HG03558 (cell line): Measurements from ENCODE around the gene WNT8B.

Source experiments
- ATAC-seq: cut with Tn5 transposase; IDR thresholded peaks from one replicate; pipeline ENCODE4 v1.9.1; 2021; ENCODE audit warnings: moderate number of reproducible peaks; ENCODE audit not compliant: unreplicated experiment; ENCODE audit errors: extremely low read depth

Gene WNT8B

DNA sequence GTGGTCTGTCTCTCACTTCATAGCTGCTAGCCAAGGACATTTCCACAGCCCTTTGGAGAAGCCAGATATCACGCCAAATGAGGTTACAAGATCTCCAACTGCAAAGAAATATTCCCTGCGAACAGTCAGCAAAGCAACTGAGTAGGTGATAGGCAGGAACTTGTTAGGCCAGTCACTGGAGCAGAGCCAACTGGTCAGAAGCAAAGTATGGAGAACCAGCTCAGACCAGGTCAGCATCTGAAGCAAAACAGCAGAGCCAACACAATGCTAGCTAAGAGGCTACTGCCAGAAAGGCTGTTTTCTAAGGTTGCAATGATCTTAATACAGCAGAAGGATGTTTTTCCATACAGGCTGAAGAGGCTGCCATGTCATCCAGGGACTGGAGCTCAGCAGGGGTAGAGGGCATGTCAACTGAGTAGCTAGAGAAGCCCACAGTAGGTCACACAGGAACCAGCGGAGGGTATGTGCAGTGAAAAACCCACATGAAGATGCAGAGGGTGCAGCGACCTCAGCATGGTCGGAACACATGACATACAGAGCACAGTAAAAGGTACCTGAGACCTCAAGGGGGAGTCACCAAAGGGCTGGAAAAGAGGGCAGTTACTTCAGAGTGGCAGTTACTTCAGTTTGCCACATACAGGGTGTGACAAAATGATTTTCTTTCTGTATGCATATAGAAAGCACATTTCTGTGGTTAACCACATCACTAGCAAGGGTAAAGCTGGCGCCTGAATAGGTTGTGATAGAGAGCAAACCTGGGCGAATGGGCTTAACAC is 47.9 kb downstream of the WNT8B start:
- no peak for ATAC-seq

DNA sequence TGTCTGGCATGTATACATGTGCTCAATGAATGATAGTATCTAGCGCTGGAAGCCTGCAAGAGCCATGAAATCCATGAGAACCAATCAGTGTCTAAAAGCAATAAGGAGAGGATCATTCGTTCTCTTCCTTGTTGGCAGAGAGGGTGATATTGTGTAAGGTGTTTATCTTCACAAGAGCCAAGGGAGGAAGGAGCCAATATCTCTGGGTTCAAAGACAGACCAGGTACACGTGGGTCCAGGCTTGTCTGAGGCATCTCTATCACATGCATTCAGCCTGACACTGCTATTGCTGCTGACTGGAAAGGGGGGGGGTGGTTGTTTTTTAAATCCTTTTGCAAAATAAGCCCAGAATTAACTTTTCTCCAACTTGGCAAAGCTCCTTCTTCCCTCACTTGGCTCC is 52.8 kb downstream of the WNT8B start:
- no peak for ATAC-seq

DNA sequence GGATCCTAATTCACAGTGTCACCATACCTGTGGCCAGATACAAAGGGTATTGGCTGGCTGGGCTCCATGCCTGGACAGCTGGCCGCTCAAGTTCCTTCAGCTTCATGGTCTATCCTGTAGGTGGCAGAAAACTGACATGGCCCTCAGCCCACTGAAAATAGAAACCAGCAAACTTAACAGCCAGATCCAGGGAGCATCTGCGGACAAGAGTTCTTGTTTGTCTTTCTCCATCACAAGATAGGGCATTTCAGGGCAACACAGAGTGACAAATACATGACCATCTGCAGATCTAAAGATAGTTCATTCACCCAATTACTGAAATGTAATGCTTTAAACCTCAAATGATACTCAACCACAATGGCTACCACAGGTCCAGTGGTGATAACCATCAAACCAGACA is 54.0 kb downstream of the WNT8B start:
- ATAC-seq, result no peak

DNA sequence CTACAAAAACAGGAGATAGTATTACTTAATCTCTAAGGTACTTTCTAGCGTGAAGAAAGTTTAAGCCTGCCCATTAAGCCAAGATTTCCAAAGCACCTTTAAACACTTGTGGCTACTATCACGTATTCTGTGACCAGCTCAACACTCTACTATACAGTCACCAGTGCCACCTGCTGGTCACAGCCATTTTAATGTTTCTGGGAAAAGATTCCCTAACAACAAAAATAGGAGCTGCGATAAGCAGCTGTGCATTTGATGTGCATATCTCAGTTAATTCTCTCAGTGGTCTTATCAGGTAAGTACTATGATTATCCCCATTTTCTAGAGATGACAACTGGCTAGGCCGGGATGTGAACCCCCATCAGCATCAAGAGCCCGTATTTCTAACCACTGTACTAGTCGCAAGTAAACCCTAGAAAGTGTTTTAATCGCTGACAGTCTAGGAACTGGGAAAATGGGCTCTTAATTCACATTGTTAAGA is 56.0 kb downstream of the WNT8B start:
- ATAC-seq, result no peak

DNA sequence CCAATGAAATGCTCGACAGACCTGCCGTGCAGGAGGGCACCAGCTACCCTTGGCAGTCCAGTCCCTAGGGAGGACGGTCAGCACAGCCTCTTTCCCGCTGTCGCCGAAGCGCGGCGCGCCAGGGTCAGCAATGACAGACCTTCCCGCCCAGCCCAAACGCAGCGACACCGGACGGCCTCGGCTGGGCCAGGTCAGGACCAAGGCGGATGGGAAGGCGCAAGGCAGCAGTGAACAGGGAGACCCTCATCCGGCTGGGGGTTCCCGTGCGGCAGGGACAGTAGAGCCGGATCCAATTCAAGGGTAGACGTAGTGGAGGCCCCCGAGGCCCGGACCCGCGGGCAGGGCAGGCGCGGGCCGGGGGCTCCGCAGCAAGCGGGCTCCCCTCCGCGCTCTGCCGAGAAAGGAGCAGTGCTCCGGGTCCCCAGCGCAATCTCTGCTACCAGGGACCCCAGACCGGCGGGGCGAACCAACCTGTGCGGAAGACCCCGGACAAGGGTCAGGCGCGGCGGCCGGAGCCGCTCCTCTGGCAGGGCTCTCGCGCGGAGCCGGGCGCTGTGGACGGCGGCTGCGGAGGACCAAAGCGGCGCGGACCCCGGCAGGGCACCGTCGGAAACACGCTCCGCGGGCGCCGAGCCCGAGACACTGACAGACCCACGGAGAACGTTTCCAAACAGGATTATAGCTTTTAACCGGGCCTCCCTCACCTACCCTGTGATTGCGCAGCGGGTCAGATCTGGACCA is 56.7 kb downstream of the WNT8B start, which contains the start of gene SEC31B:
Gene SEC31B, minus strand, starts transcription at position 551 of the 741 bp plus-strand sequence. CDS start 2,909 bp downstream, outside the sequence.
- no peak for ATAC-seq

DNA sequence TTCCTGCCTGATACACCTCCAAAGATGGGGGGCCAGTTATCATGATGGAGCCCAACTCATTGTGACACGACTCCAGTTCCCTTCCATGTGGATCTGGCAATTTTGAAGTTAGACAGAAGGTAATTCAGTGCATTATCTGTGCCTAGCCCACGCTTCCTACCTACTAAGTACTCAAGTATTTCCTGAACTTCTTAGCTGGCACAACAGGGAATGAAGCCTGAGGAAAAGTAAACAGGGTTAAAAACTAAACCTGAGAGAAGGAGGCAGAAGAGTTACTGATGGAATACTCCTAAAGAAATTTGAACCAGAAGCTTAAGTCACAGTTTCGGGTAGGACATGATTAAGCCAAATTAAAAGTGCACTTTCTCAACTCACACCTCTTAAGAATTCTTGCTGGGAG is 58.0 kb downstream of the WNT8B start:
- ATAC-seq, result no peak

DNA sequence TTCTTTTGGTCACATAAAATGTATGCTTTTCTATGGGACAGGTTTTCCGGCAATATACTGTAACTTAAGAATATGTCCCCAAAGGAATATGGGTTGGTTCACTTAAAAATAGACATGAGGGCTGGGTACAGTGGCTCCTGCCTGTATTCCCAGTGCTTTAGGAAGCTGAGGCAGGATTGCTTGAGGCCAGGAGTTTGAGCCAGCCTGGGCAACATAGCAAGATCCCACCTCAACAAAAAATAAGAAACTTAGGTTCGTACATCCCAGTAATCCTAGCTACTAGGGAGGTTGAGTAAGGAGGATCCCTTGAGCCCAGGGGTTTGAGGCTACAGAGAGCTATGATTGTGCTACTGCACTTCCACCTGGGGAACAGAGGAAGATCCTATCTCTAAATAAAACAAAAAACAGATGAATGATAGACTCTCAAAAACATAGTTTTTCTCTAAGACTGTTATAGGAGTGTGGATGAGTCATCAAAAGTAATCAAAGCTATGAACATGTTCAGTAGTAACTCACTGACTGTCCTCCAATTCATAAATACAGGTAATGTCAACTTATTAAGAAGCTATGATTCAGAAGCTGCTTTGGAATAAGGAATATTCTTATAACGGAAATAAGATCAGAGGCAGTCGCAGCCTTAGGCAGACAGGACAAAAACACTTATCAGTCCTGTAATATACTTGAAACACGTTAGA is 59.4 kb downstream of the WNT8B start:
- no peak for ATAC-seq

DNA sequence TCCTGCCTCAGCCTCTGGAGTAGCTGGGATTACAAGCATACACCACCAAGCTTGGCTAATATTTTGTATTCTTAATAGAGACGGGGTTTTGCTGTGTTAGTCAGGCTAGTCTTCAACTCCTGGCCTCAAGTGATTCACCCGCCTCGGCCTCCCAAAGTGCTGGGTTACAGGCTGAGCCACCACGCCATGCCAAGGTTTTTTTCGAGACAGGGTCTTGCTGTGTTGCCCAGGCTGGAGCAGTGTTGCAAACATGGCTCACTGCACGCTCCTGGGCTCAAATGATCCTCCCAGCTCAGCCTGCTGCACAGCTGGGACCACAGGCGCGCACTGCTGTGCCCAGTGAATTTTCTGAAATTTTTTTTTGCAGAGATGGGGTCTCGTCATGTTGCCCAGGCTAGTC is 60.1 kb downstream of the WNT8B start:
- no peak for ATAC-seq

DNA sequence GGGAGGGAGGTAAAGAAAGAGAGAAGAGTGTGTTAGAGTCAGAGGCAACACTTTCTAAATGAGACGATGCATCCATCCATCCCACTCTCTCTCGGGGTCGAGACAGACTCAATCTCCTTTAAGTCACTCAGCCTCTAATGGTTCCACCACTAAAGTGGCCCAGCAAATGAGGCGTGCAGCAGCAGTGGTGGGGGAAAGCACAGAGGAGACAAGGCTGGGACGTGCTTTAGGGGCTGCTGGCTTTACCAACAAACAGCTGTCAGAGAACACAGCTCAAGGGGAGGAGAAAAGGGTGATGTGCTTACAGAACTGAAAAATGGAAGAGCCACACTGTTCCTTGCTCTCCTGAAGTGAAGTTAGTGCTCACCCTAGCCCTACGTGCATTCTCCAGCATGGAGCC is 61.4 kb downstream of the WNT8B start:
- no peak for ATAC-seq

DNA sequence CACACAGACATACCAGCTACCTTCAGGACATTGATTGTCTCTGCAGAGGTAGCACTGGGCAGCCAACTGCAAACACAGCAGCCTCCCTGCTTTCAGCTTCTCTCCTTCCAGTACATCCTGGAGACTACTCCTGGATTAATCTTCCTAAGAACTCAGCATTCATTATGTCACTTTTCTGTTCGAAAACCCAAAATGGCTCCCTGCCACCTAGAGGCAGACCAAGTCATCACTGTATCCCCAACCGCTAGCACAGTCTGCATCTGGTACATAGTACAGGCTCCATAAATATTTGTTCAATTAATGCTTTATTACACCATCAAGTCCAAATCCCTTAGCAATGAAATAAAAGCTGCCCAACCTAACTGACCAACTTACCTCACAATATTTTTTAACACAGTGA is 61.8 kb downstream of the WNT8B start:
- ATAC-seq, result no peak

DNA sequence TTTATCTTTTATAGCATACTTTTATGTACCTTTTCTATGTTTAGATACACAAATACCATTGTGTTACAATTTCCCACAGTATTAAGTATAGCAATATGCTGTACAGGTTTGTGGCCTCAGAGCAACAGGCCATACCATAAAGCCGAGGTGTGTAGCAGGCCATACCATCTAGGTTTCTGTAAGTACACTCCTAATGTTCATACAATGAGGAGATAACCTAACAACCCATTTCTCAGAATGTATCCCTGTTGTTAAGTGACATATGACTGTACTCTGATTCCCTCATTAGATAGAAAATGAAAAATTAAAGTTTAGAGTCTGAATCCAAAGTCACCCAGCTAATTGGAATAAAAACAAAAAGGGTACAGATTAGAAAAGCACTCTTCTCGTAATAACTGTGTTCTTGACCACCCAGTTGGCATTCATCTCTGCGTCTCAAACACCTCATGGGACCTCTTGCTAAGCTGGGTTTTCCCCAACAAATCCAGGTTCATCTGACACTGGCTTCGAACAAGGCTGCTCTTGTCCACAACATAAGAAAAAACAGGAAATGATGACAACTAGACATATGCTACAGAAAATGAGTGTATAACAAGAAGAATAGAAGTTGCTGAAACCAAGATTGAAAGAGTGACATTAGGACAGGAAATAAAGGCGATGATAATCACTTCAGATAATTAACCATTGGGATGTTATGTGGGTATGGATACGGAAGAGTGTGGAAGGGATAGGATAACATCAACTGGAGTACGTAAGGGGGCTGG is 65.5 kb downstream of the WNT8B start:
- ATAC-seq, result no peak

DNA sequence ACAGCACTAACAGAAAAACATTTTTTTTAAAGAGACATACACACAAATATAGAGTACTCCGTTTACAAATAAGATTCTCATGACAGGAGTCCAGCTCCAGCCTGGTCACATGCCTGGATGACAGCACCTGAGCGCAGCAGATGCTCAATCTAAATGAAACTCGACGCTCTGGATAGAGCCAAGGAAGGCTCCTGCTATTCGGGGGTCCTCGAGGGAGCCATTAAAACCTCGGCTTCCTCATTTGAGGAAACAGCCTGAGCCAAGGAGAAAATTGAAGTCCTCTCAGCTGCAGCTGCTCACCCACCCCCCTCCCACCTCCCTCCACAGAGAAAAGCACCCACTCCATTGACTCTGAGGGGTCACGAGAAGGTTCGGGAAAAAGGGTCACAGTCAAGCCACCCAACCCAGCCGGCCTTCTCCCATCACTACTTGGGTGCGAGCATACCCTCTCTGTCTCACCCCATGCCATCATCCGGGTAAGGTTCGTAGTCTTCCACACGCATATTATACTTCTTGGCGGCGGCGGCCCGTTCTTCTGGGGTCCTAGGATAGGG is 66.2 kb downstream of the WNT8B start:
- no peak for ATAC-seq

DNA sequence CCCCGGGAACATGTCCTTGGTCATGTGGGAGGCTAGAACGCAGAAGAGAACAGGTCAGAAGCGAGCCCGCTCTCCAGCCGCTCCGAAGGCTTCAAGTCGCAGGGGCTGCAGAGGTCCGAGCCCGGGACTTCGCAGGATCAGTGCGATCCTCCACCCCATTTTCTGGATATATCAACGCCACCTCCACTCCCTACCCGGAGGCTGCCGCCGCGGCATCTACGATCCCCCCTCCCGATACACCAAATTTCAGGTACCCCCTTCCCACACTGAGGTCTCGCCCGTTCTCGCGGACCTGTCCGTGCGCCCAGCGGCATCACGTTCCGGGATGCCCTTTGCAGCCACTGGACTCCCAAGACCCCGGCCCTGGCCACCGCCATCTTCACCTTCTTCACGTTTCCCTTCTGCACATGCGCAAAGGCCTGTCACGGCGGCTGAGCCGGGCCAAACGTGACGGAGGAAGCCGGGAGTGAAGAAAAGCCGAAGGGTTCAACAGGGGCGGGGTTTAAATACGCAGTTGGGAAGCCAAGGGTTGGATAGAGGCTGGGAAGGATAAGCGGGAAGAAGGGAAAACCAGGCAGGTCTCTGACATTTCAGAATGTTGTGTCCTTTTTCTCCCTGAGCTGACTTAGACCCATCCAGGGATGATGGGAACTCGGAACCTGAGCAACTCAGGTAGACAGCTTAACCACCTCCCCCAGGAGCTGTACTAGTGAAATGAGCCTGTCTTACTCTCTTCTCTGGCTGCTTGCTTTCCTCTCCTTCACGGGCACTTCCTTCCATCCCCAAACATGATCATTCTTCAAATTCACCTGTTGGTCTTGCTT is 66.9 kb downstream of the WNT8B start, which contains the start of gene NDUFB8:
Gene NDUFB8, minus strand, starts transcription at position 397 of the 824 bp plus-strand sequence. Its CDS starts 20 bp downstream, at position 377.
- no peak for ATAC-seq

DNA sequence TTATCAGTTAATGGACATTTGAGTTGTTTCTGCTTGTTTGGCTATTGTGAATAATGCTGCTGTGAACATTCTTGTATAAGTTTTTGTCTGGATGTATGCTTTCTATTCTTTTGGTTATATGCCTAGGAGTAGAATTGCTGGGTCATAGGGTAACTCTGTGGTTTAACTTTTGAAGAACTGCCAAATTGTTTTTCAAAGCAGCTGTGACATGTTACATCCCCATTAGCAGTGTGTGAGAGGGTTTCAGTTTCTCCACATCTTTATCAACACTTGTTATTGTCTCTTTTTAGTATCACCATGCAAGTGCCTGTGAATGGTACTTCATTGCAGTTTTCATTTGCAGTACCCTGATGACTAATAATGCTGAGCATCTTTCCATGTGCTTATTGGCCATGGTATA is 69.0 kb downstream of the WNT8B start:
- no peak for ATAC-seq
